HepG2 (cell line): ENCODE results near the gene RSRC2. TPM values are rescaled to one million over a fixed set of nuclear protein-coding genes. Genes with fewer than 3 reads are reported as not detected.

ENCODE experiments used
- ATF7-NPFF ChIP-seq: sonication (generic); formaldehyde crosslinking; IDR thresholded peaks from 2 replicates; pipeline ENCODE4 v1.8.1; 2023; ENCODE audit warnings: mild to moderate bottlenecking, low read depth, missing genetic modification reagents, moderate library complexity
- ATRX ChIP-seq: sonication (generic); formaldehyde crosslinking; IDR thresholded peaks from 2 replicates; pipeline ENCODE4 v1.4.0; 2020; ENCODE audit warnings: missing genetic modification reagents, borderline replicate concordance
- CCAR2 ChIP-seq: fragments of 200-400 bp; formaldehyde crosslinking; optimal IDR thresholded peaks from 2 replicates; pipeline ENCODE3; 2018; ENCODE audit warnings: low read depth, mild to moderate bottlenecking, low read length, moderate library complexity
- DZIP1 ChIP-seq: sonication (generic); formaldehyde crosslinking; IDR thresholded peaks from 2 replicates; pipeline ENCODE4 v1.5.0; 2020; ENCODE audit warnings: mild to moderate bottlenecking, missing genetic modification reagents
- GABPA ChIP-seq, 2 experiments: IDR thresholded peaks; 2 replicates each; pipeline ENCODE4 v1.6.1; 2011 to 2016; ENCODE audit warnings: low read depth in 2 of 2, low read length in 1 of 2, missing biosample characterization in 1 of 2, missing genetic modification characterization in 1 of 2
- GTF2F1 ChIP-seq: fragments of 150-350 bp; IDR thresholded peaks from 2 replicates; pipeline ENCODE4 v1.6.1; 2014; ENCODE audit warnings: low read length
- HMG20A ChIP-seq: IDR thresholded peaks from 2 replicates; pipeline ENCODE4 v1.6.1; 2016; ENCODE audit warnings: borderline replicate concordance
- MED1 ChIP-seq: sonication (generic); formaldehyde crosslinking; IDR thresholded peaks from 2 replicates; pipeline ENCODE4 v1.4.0; 2020; ENCODE audit warnings: missing genetic modification reagents
- NFYB ChIP-seq: sonication (generic); formaldehyde crosslinking; IDR thresholded peaks from 2 replicates; pipeline ENCODE4 v1.4.0; 2020; ENCODE audit warnings: missing genetic modification reagents
- POLR2AphosphoS5 ChIP-seq: IDR thresholded peaks from 2 replicates; pipeline ENCODE4 v1.6.1; 2012; ENCODE audit warnings: low read depth, low read length
- ZBTB7A ChIP-seq: sonication (generic); formaldehyde crosslinking; IDR thresholded peaks from 2 replicates; pipeline ENCODE4 v1.8.0; 2022; ENCODE audit warnings: mild to moderate bottlenecking, missing genetic modification reagents
- ZNF550 ChIP-seq: sonication (generic); formaldehyde crosslinking; IDR thresholded peaks from 2 replicates; pipeline ENCODE4 v1.4.0; 2020; ENCODE audit warnings: mild to moderate bottlenecking, missing genetic modification reagents, borderline replicate concordance
- ZNF557 ChIP-seq: sonication (generic); formaldehyde crosslinking; IDR thresholded peaks from 2 replicates; pipeline ENCODE4 v1.4.0; 2020; ENCODE audit warnings: missing genetic modification reagents
- ZXDC ChIP-seq: sonication (generic); formaldehyde crosslinking; IDR thresholded peaks from 2 replicates; pipeline ENCODE4 v1.5.0; 2020; ENCODE audit warnings: mild to moderate bottlenecking, missing genetic modification reagents
- polyA plus RNA-seq, 8 experiments: library from polyadenylated mRNA; depleted of rRNA in 3 of 8; stranded (reverse) in 7 of 8; unstranded in 1 of 8; fragments of >200 nt; fragmentation: Illumina TruSeq in 4 of 8; extraction: Trizol in 4 of 8; gene quantifications; 2 replicates each; pipeline versions ENCODE4 v1.2.1 to v1.2.3, GENCODE V29; 2011 to 2016; ENCODE audit warnings: low read depth in 4 of 8, missing spikeins in 1 of 8, mixed read lengths in 1 of 8; ENCODE audit not compliant: insufficient read depth in 1 of 8
- total RNA-seq, 5 experiments: library from RNA; depleted of rRNA; stranded (reverse); fragments of >200 nt; fragmentation: Illumina TruSeq; extraction: Trizol; gene quantifications; 2 replicates each; pipeline ENCODE4 v1.2.3, GENCODE V29; 2016; ENCODE audit warnings: low read depth in 1 of 5
- TF ChIP-seq, protein P1 (sequence below): fragments of 450-650 bp; IDR thresholded peaks from 2 replicates; pipeline ENCODE4 v1.6.1; 2017

Gene RSRC2
- total and polyA plus RNA-seq, 2 of the 13 experiments (the other 11 are each of a cell fraction or from before 2014, with no cell fraction given): 31.4 to 77.8 TPM

DNA sequence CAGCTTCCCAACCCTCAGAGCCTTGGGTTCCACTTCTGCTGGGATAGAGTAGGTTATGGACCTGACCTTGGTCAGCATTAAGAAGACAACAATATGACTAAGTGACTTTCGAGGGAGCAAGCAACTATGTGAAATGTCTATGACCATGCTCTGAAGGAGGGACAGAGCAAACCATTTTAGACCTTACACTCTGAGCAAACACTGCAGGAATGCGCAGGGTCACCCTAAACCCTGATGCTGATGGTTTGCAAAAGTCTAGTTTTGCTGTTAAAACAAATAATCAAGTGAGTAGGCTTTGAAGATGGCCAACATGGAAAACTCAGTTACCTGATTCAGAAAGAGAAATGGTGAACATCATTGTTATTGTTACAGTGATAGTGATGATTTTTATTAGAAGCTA, 34.7 kb downstream of the RSRC2 start (continued):
- no peak for TF ChIP-seq NFYB
- TF ChIP-seq GABPA (IDR thresholded peaks at IDR 0.05; ENCODE audit: low read depth, low read length): no peak
- no peak for TF ChIP-seq GABPA (CRISPR knock-in tag; IDR thresholded peaks at IDR 0.05; ENCODE audit: low read depth)
- TF ChIP-seq ZNF550: no peak
- TF ChIP-seq ZBTB7A (CRISPR knock-in tag): no peak
- TF ChIP-seq HMG20A (CRISPR knock-in tag): peak; percentile 69; the same call in 1 of the 2 replicates
- no peak for TF ChIP-seq ZXDC (CRISPR knock-in tag)
- TF ChIP-seq DZIP1 (CRISPR knock-in tag): no peak
- TF ChIP-seq CCAR2: no peak
- TF ChIP-seq ATF7-NPFF (CRISPR knock-in tag): no peak
- TF ChIP-seq, protein P1, sequence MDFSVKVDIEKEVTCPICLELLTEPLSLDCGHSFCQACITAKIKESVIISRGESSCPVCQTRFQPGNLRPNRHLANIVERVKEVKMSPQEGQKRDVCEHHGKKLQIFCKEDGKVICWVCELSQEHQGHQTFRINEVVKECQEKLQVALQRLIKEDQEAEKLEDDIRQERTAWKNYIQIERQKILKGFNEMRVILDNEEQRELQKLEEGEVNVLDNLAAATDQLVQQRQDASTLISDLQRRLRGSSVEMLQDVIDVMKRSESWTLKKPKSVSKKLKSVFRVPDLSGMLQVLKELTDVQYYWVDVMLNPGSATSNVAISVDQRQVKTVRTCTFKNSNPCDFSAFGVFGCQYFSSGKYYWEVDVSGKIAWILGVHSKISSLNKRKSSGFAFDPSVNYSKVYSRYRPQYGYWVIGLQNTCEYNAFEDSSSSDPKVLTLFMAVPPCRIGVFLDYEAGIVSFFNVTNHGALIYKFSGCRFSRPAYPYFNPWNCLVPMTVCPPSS: no peak
- TF ChIP-seq ATRX (CRISPR knock-in tag): no peak
- peak; percentile 81 for TF ChIP-seq MED1
- no peak for TF ChIP-seq POLR2AphosphoS5
- TF ChIP-seq GTF2F1: no peak
- TF ChIP-seq ZNF557 (CRISPR knock-in tag): no peak
